ENCODE data around the gene MEGF11.

MEGF11 gene

GRCh38 chr15:65944404-65944803 lies 309.1 kb downstream of the MEGF11 start:
- DNase-seq (ENCODE audit: low read depth in 3 of 3), result no peak

GRCh38 chr15:65942436-65942835 lies 311.1 kb downstream of the MEGF11 start:
- no peak for DNase-seq (ENCODE audit: low read depth in 3 of 3)

DNA sequence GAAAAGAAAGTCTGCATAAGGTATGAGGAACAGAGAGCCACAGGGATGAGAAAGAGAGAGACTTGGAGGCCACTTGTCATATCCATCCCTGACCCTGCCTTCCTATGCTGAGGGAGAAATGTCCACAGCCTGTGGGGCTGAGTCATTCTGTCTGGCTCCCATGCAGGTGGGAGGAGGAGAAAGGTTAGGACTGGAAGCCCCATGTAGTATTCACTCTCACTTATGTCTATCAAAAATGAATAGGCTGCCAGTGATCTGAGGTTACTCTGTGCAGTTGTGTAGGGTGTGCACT lies 313.0 kb downstream of the MEGF11 start:
- DNase-seq (ENCODE audit: low read depth in 3 of 3), result no peak

DNA sequence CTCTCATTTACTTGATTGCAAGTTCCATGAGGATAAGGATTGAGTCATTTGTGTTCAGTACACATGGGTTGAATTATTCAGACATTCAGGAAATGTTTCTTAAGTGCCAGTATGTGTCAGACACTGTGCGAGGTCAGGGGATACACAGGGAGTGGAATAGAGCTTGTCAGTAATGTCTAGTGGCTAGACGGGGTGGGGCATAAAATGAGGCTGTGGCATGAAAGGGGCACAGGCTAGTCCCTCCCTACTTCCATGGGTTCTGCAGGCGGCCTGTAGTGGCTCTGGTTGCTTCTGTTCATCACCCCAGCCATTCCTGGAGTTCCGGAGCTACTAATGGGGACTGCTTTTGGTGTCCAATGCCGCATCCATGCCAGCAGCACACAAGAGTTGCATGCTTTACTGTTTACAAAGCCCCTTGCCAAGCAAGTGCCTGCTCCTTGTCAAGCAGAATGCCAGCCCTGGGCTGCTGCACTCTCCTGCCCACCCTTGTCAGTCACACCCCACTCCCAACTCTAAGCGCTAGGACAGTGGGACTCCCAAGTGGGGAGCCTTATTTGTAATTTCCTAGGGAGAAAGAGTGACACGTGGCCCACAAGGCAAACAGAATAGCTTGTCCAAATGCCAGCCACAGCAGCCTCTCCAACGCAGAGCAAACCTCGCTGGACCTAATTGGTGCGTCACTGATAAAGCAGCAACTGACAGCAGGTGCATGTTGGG lies 313.5 kb downstream of the MEGF11 start:
- DNase-seq (ENCODE audit: low read depth in 3 of 3), result no peak

- DNase-seq (ENCODE audit: low read depth in 3 of 3), result no peak
Observed at GRCh38 chr15:65938604-65939003, 314.9 kb downstream of the MEGF11 start.

DNA sequence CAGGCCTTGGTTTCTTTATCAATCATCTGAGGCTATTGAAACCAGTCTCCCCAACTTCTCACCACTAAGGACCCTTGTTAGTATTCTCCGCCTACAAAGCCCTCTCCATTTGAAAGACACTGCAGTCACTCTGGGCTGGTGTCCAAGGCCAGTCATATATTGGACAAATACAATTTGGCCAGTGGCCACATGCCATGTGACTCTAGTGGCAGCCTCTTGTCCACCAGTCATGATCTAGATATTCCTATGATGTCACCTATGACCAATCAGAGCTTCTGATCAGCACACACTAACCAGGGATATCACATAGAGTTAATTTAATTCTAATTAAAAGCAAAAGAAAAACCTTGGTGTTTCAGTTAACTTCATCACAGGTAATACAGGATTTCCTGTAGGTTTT lies 316.1 kb downstream of the MEGF11 start:
- DNase-seq (ENCODE audit: low read depth in 3 of 3), result no peak

DNA sequence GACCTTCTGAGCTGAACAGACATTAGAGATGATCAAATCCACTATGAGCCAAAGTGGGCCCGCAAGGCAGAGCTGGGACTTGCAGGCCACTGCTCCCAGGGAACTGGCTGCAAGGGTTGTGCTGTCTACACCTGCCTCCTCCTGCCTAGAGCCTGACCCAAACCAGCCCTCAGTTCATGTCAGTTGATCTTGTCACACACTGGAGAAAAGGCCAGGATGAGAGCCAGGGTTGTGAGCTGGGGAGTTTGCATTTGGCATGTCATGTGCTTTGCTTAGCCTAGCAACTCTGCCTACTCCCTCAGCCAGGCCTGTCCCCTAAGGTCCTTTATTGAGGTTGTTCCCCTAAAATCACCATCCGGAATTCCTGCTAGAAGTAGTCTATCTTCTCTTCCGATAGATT lies 316.5 kb downstream of the MEGF11 start:
- no peak for DNase-seq (ENCODE audit: low read depth in 3 of 3)

GRCh38 chr15:65936282-65936681 lies 317.3 kb downstream of the MEGF11 start:
- no peak for DNase-seq (ENCODE audit: low read depth in 3 of 3)

DNA sequence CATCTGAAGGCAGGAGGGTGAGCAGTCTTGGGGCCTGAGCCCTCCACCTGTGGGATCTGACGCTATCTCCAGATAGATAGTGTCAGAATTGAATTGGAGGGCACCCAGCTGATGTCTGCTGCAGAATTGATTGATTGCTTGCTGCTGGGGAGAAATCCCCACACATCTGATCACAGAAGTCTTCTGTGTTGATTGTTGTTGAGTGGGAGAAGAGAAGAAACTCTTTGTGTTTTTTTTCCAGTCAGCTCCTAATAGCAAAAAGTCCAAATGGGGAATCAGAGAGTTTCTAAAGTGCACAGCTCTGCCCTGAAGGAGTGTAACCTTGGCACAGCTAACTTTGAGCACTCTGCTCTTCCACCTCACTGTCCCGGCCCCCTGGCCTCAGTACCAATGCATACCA lies 318.2 kb downstream of the MEGF11 start:
- no peak for DNase-seq (ENCODE audit: low read depth in 3 of 3)

- no peak for DNase-seq (ENCODE audit: low read depth in 3 of 3)
Observed at GRCh38 chr15:65931221-65931620, 322.3 kb downstream of the MEGF11 start.

GRCh38 chr15:65930134-65930533 lies 323.4 kb downstream of the MEGF11 start:
- no peak for DNase-seq (ENCODE audit: low read depth in 3 of 3)

- no peak for DNase-seq (ENCODE audit: low read depth in 3 of 3)
Observed at GRCh38 chr15:65929573-65929972, 324.0 kb downstream of the MEGF11 start.

DNA sequence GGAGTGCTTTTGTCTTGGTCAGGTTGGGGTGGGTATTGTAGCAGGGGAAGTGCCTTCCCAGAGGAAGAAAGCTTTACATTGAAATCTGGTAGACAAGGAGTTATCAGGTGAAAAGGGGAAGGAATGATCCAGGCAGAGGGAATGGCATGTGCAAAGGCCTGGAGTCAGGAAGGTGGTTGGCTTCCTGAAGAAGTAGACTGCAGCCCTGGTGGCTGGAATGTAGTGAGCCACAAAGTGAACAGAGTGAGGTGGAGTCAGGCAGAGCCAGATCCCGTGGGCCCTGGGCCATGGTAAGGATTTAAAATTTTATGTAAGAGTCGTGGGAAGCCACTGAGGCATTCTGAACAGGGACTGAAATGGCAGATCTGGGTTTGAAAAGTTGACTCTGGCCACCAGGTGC lies 326.0 kb downstream of the MEGF11 start:
- DNase-seq (ENCODE audit: low read depth in 3 of 3), result no peak

DNA sequence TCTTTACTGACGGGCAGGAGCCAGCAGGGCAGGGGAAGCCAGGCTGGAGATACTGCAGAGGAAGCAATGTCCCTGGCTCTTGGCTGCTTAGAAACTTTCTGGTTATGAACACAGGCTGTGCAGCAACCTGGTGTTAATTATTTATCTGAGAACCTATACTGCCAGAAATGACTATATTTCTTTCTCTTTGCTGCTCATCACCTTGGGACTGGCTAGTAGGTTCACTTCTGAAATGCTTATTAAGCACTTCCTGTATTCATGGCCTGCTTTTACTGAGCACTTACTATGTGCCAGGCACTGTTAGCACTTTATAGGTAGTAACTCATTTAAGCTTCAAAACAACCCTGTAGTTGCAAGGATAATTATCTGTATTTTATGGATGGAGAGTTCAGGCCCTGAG lies 326.7 kb downstream of the MEGF11 start:
- no peak for DNase-seq (ENCODE audit: low read depth in 3 of 3)

DNA sequence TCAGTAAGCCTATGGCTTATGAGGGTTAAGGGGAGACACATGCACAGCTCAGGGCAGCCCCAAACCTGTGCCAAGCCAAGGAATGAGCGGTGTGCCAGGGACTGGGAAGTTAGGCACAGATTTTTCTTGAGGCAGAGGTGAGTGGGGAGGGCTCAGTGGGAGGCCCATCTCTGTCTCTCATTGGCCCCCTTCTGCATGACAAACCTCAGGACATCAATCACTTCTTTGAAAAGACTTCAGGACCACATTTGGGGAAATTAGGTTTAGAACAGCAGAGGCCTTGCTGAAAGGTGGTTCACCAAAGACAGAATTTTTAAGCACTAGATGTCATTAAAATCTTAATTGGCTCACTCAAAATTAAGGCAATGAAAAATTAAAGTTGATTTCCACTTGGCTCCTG lies 327.1 kb downstream of the MEGF11 start:
- no peak for DNase-seq (ENCODE audit: low read depth in 3 of 3)

DNA sequence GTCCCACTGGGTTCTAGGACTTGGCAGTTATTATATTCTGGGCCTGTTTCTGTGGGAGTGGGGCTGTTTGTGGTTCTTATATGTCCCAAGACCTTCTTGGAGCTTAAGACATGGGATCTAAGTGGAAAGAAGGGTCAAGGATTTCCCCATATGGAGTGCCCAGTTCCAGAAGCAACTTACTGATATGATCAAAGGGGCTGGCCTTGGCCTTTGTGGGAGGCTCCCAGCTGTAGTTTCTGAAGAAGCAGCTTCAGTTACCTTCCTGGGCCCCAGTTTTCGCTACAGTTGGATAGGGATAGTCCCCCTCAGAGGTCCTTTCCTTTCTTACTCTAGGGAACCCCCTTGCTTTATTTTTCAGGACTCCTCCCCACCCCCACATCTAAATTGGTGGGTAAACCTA lies 328.2 kb downstream of the MEGF11 start:
- no peak for DNase-seq (ENCODE audit: low read depth in 3 of 3)

- DNase-seq (ENCODE audit: low read depth in 3 of 3), result no peak
Observed at GRCh38 chr15:65924004-65924403, 329.5 kb downstream of the MEGF11 start.

- no peak for DNase-seq (ENCODE audit: low read depth in 3 of 3)
Observed at GRCh38 chr15:65923264-65923663, 330.3 kb downstream of the MEGF11 start.

DNA sequence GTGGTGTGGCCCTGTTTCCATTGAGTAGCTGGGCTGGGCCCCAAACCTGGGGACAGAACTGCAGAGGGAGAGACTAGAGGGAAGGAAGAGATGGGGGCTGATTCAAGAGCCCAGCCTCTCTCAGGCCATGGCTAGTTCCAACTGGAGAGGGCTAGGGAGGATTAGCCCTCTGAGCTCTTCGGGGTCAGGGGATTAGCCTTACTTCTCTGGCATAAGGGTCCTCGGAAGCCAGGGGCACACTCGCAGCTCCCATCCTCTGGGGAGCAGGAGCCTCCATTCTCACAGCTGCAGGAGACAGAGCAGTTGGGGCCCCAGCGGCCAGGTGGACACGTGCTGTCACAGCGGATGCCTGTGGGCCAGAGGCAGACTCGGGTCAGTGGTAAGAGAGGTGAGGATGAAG lies 330.9 kb downstream of the MEGF11 start:
- DNase-seq (ENCODE audit: low read depth in 3 of 3), result no peak

DNA sequence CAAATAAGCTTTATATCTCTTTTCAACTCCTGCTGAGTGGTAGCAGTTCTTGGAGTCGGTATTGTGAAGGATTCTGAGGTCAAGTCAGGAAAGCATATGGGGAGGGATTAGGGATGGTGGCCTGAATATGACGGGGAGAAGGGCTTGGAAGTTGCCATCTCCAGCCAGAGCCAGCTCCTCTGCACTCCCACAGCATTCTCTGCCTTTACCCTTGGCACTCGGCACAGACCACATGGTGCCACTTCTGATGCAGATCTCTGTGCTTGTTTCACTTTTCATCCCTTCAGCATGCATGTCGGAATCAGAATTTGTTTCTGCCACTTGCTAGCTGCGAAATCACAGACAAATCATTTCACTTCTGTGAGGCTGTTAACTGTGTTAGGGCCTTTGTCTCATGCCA lies 331.8 kb downstream of the MEGF11 start:
- DNase-seq (ENCODE audit: low read depth in 3 of 3), result no peak

- no peak for DNase-seq (ENCODE audit: low read depth in 3 of 3)
Observed at GRCh38 chr15:65920825-65921309, 332.7 kb downstream of the MEGF11 start.

DNA sequence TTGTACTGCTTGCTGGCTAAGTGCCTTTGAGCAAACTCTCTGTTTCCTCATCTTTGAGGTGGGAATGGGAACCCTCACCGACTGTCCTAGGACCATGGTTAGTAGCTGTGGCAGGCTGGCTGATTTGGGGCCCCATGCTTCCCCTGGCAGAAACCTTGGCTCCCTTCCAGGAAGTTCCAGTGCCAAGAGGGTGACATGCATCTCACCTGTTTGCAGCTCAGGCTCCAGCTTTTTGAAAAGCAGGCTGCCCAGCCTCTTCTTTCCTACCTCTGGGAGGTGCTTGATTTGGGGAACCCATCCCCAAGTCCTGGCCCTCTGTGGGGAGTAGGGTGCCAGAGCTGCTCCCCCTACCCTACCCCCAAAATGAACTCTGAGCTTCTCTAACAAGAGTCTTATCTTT lies 333.4 kb downstream of the MEGF11 start:
- no peak for DNase-seq (ENCODE audit: low read depth in 3 of 3)

GRCh38 chr15:65919353-65919752 lies 334.2 kb downstream of the MEGF11 start:
- DNase-seq (ENCODE audit: low read depth in 3 of 3), result no peak

DNA sequence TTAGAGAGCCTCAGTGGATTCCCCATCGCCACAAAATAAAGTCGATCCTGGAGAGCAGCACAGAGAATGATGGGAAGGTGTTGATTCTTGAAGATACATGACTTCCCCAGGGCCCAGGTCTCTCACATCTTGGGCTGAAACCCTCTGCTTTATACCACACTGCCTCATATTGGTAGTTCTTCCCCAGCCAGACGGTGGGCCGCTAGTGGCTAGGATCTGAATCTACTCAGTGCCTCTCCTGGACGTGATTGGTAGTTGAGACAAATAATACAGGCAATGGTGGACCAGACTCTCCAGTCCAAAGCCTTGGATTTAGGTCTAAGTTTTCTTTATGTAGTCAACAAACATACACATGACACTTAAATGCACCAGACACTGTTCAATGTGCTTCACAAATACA lies 334.6 kb downstream of the MEGF11 start:
- no peak for DNase-seq (ENCODE audit: low read depth in 3 of 3)
